ENCODE results near the gene LY6G5B.
"Not testable (repeated sequence)": the region's sequence is repeated elsewhere in the genome, so short reads cannot be mapped to it uniquely, and the experiment has no call there.

LY6G5B gene

GRCh38 chr6:31690231-31691077 lies 20.7 kb downstream of the LY6G5B start:
- DNase-seq, result no peak

GRCh38 chr6:31691078-31691463 lies 21.3 kb downstream of the LY6G5B start:
- no peak for DNase-seq

DNA sequence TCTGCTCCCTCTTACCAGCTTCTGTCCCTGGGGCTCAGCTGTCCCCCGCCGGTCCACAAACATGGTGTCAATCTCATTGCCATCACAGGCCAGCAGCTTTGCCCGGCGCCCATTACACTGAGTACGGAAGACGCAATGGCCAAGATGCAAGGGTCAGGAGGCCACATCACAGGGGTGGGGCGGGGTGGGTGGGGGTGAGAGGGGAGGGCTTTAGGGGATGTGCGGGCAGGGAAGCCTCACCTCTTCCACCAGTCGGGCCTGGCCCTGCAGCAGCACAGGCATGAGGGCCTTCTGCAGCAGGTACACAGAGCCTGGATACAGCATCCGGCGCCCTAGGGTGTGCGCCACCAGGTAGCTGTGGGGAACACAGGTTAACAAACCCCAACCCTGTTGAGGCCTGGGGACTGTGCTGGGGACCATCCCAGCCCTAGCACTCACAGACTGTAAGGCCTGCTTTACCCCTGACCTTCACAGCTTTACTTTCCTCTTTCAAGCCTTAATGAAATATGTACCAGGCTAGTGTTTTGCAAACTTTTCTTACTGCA lies 21.9 kb downstream of the LY6G5B start:
- no peak for DNase-seq

GRCh38 chr6:31692353-31692752 lies 22.6 kb downstream of the LY6G5B start:
- DNase-seq, result no peak

GRCh38 chr6:31692886-31693285 lies 23.1 kb downstream of the LY6G5B start:
- no peak for DNase-seq

DNA sequence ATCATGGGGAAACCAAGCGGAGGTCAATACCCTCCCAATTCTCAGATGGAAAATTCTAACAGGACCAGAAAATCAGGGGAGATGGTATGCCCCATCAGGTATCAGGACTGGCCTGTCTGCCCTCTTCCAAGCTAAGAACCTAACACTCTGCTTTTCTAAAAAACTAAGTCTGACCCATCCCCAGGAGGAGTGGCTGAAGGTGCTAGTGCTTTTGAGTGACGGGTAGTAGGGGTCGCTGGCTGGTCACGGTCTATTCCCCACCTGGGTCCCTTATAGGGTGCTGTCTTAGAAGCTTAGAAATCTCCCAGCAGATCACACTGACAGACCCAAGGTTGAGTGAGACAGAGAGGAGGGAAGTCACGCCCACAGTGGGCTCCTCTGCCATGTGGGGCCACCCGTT lies 23.8 kb downstream of the LY6G5B start:
- DNase-seq, result no peak

- no peak for DNase-seq
Observed at GRCh38 chr6:31697555-31697954, 27.8 kb downstream of the LY6G5B start.

DNA sequence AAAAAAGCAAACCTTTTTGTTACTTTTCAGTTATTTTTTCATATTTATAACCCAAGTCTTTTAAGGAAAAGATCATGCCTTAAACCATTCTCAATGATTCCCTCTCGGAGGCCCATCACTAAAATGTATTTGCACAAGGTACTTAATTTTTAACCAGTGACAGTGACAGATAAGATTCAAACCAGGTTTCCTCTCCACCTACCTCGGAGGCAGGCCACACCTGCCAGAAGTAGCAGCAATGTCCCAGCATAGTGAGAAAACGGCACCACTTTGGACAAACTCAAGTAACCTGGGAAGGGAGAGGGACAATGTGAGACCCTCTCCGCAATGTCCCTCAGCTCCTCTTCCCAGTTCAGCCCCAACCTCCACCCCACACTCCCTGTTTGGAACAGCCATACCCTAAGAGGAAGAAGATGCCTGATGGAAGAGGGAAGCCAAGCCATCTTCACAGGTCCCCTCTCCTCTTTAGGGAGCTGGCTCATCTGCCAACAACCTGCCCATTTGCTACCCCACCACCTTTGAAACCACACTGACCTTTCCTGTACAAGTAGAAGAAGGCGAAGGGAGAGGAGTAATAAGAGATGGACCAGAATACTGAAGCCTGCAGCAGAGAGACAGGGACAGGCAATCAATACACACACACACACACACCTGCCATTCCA lies 31.1 kb downstream of the LY6G5B start:
- DNase-seq, result no peak

GRCh38 chr6:31701666-31702404 lies 32.1 kb downstream of the LY6G5B start:
- DNase-seq, result no peak

GRCh38 chr6:31702405-31702818 lies 32.6 kb downstream of the LY6G5B start:
- DNase-seq, result peak in 2 of 56 donors; percentile 36 to 61

DNA sequence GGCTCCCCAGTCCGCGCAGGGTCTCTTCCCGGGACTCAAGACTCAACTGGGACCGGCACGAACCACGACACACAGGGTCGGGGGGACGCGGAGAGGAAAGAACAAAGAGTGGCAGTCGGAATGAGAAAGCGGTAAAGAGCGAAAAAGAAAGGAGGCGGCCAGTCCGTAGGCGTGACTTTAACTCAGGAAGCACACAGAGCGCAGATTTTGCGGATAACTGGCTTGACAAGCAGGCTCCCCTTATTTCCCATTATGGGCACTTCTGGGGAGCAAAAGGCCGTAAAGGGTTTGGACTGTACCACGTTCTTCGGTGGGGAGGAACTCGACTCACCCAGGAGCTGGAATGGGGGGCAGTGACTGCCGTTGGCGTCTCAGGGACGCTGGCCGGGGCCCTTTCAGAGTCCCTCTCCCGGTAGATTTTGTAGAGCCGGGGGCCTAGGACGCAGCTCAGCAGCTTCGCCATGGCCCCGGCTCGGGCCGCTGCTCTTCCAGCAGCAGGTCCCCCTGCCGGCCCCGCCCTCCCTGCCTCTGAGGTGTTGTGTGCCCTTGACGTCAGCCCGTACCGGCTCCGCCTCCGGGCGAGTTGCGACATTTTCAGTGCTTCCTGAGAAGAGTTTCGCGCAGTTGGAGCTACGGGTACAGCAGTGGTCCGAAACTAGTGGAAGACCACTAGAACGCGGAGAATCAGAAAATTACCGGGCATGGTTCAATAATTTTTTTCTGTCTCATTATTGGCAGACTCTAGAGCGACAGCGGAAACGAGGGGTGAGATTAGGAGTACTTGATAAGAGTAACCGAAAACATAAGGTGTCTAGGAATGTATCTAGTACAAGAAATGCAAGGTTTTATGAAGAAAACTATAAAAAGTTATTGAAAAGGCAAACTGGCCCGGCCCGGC lies 33.3 kb downstream of the LY6G5B start, which contains the start of gene ABHD16A:
Gene ABHD16A, minus strand, starts transcription at position 506 of the 898 bp plus-strand sequence. Its CDS starts 43 bp downstream, at position 463.
- peak; percentile 61 to 99 (median 96) for DNase-seq

GRCh38 chr6:31705931-31706330 lies 36.2 kb downstream of the LY6G5B start:
- no peak for DNase-seq

- no peak for DNase-seq
Observed at GRCh38 chr6:31706599-31706998, 36.8 kb downstream of the LY6G5B start, which contains the start of gene LY6G6F. LY6G6F (plus strand) TSS chr6:31706866; CDS start chr6:31706907, 41 bp downstream.

DNA sequence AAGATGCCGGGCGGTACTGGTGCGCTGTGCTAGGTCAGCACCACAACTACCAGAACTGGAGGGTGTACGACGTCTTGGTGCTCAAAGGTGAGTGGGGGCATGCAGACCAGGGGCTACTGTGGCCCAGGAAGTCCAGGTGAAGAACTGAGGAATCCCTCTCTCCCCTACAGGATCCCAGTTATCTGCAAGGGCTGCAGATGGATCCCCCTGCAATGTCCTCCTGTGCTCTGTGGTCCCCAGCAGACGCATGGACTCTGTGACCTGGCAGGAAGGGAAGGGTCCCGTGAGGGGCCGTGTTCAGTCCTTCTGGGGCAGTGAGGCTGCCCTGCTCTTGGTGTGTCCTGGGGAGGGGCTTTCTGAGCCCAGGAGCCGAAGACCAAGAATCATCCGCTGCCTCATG lies 37.9 kb downstream of the LY6G5B start:
- no peak for DNase-seq

DNA sequence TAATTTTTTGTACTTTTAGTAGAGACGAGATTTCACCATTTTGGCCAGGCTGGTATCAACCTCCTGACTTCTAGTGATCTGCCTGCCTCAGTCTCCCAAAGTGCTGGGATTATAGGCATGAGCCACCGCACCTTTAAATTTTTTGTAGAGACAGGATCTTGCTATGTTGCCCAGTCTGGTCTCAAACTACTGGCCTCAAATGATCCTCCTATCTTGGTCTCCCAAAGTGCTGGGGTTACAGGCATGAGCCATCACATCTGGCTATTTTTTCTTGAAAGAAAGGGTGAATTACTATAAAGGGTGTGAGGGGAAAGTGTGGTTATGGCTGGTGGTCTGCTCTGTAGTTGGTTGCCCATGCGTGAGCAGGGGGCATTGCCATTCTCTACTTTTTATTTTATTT lies 38.4 kb downstream of the LY6G5B start:
- DNase-seq, result no peak

DNA sequence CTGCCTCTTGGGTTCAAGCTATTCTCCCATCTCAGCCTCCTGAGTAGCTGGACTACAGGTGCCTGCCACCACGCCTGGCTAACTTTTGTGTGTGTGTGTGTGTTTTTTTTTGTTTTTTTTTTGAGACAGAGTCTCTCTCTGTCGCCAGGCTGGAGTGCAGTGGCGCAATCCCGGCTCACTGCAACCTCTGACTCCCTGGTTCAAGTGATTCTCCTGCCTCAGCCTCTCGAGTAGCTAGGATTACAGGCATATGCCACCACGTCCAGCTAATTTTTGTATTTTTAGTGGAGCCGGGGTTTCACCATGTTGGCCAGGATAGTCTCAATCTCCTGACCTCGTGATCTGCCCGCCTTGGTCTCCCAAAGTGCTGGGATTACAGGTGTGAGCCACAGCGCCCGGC lies 39.4 kb downstream of the LY6G5B start:
- DNase-seq, result not testable (repeated sequence)

- DNase-seq, result no peak
Observed at GRCh38 chr6:31710523-31711219, 40.9 kb downstream of the LY6G5B start.

- DNase-seq, result no peak
Observed at GRCh38 chr6:31711233-31711632, 41.5 kb downstream of the LY6G5B start.

DNA sequence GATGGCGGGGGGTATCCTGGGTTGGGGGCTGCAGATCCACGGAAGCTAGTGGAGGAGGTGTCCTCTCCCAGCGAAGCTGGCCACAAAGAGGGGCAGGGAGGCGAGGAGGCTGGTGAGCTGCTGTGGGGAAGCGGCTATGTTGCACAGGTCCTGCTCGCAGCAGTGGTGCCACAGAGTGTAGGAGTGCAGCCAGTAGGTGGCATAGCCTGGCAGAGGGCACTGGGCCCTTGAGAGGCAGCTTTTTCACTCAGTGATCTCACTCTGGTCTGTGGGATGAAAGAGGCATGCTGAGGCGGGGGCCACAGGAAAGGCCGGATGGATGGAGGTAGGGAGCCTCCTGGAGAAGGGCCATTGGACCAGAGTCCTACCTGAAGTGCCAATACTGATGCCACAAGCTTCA lies 42.5 kb downstream of the LY6G5B start:
- DNase-seq, result no peak

DNA sequence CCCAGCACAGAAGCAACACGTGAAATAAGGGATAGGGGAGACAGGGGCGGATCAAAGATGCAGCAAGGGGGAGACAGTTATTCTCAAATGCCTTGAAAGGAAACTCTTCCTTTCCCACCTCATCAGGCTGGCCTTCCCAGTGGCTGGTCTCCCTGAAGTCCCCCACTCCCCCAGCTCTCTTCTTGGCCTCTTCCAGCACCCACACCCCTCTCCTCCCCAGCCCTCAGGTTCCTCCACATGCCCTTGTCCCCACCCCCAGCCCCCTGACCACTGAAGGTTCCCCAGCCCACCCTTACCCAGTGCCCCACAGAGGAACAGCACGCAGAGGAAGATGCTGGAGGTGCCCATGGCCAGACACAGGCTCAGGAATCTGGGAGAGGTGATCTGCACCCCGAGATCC lies 43.7 kb downstream of the LY6G5B start:
- no peak for DNase-seq
